Suprapubic skin (tissue), 3 donors: ENCODE measurements around the gene TBC1D8.

Experiments
- CTCF ChIP-seq, 2 donors: fragments of 200-600 bp in 1 of 2; fragments of 450-650 bp in 1 of 2; sonication (generic) in 1 of 2; IDR thresholded peaks; one replicate each; pipeline ENCODE4 v1.5.1; 2016 to 2019; ENCODE audit warnings: antibody characterized with exemption in 2 of 2, mild to moderate bottlenecking in 1 of 2, moderate library complexity in 1 of 2
- POLR2A ChIP-seq, 2 donors: fragments of 450-650 bp; IDR thresholded peaks; one replicate each; pipeline ENCODE4 v1.6.1; 2017; ENCODE audit warnings: antibody characterized with exemption in 2 of 2, mild to moderate bottlenecking in 2 of 2, moderate library complexity in 2 of 2

DNA sequence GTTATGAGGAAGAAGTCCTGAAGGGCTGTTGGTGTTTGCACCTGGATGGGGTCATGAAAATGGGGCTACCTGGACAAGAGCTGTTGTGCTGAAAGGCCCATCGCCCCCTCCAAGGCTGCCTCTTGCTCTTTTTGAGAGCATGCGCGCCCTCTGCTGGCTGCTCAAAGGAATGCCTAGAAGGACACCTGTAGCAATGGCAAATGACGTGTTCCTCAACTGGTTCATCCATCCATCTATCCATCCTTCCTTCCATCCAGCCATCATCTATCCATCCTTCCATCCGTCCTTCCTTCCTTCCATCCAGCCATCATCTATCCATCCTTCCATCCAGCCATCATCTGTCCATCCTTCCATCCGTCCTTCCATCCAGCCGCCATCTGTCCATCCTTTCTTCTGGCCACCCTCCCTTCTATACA, 166.3 kb downstream of the TBC1D8 start:
- TF ChIP-seq CTCF (IDR thresholded peaks at IDR 0.05) (peak; percentile 79 to 85), POLR2A (IDR thresholded peaks at IDR 0.05) (no peak)
